ENCODE results near the gene LOXL1.
A peak's percentile ranks its signal among the peaks of the same experiment; 100 is the strongest.

LOXL1 gene

GRCh38 chr15:73940061-73940981, 14.1 kb downstream of the LOXL1 start:
- no peak for DNase-seq (ENCODE audit: low read depth)

GRCh38 chr15:73941044-73941443, 14.8 kb downstream of the LOXL1 start:
- no peak for DNase-seq (ENCODE audit: low read depth)

DNA sequence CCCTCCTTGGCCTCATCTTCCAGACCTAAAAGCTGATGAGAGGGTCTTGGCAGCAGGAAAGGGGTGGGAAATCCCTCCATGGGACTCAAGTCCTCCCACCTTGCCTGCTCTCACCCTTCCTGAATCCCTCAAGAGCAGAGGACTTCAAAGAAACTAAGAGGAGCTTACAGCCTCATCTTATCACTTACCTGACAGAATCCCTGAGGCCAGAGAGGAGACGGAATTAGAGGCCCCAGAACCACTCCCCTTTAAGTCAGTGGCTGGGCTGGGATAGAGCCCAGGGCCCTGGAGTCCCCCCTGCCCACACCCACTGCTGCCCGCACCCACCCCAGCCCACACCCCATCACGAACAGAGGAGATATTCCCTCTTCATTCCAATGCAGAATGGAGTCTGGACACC, 15.2 kb downstream of the LOXL1 start:
- DNase-seq (ENCODE audit: low read depth), result no peak

- DNase-seq (ENCODE audit: low read depth), result peak; percentile 31
Observed at GRCh38 chr15:73941871-73942635, 15.8 kb downstream of the LOXL1 start.

GRCh38 chr15:73942751-73943270, 16.5 kb downstream of the LOXL1 start:
- no peak for DNase-seq (ENCODE audit: low read depth)

GRCh38 chr15:73944161-73945129, 18.2 kb downstream of the LOXL1 start:
- DNase-seq (ENCODE audit: low read depth), result no peak

GRCh38 chr15:73945130-73945508, 18.9 kb downstream of the LOXL1 start:
- DNase-seq (ENCODE audit: low read depth), result no peak

- DNase-seq (ENCODE audit: low read depth), result no peak
Observed at GRCh38 chr15:73946046-73946721, 19.9 kb downstream of the LOXL1 start.

GRCh38 chr15:73946795-73947370, 20.6 kb downstream of the LOXL1 start:
- no peak for DNase-seq (ENCODE audit: low read depth)

GRCh38 chr15:73947651-73948050, 21.4 kb downstream of the LOXL1 start:
- no peak for DNase-seq (ENCODE audit: low read depth)

- DNase-seq (ENCODE audit: low read depth), result no peak
Observed at GRCh38 chr15:73948396-73948795, 22.1 kb downstream of the LOXL1 start.

DNA sequence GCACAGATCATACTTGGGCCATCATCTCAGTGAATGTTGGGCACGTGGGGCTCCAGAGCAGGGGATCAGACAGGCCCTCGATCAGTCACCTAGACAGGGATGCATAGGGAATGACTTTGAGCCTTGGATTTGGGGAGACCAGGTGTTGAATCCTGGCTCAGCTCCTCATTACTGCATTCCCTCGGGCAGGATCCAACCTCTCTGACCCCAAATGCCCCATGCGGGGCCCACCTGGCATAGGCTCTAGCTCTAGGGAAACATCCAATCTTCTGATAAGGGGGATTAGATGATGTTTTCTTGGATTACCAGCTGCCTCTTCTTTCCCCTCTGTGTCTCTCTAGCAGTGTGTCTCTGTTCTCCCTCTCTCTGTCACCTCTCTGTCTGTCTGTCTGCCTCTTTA, 22.7 kb downstream of the LOXL1 start:
- no peak for DNase-seq (ENCODE audit: low read depth)

- DNase-seq (ENCODE audit: low read depth), result no peak
Observed at GRCh38 chr15:73949496-73949895, 23.2 kb downstream of the LOXL1 start.

- no peak for DNase-seq (ENCODE audit: low read depth)
Observed at GRCh38 chr15:73950479-73950830, 24.2 kb downstream of the LOXL1 start.

GRCh38 chr15:73950831-73951561, 24.7 kb downstream of the LOXL1 start:
- peak; percentile 60 for DNase-seq (ENCODE audit: low read depth)

- DNase-seq (ENCODE audit: low read depth), result no peak
Observed at GRCh38 chr15:73951601-73952000, 25.3 kb downstream of the LOXL1 start.

DNA sequence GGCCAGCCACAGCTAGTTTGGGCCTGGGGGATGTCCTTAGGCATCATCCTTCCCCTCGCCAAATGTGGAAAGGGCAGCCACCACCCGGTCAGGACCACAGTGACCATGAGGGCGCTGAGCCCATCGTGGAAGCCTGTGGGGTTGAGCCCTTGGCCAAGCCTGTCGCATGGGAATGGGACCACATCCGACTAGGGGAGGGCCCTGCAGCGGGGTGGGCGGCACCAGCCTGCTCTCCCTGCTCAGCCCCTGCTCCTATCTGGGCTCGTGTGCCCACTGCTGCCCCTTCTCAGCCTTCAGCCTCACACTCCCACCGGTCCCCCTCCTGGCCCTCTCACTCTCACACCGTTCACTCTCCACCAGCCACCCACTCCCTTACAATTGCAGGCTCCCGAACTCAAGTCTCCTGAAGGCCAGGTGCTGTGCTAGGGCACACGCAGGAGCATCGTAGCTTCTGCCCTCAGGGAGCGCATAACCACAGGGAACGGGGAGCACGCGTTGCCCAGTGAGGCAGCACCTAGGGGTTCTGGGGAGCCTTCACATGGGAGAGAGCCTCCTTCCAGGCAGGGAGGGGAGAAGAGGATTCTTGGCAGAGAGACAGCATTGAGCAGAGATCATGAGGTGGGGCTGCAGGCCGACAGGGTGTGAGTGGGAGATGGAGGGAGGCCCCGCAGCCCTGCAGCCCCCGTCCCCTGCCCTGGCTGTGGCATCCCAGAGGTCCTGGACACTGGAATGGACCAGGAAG, 26.1 kb downstream of the LOXL1 start:
- DNase-seq (ENCODE audit: low read depth), result no peak

GRCh38 chr15:73952913-73953750, 26.9 kb downstream of the LOXL1 start:
- DNase-seq (ENCODE audit: low read depth), result no peak

Measured in activated T-helper 1 cell treated with Interleukin-2 at 50 U/mL for 16 hours (primary cell).